ENCODE data around the gene HDAC7.

The HDAC7 gene

GRCh38 chr12:47828976-47829482, 9.3 kb upstream of the HDAC7 start:
- Histone ChIP-seq H3K4me3 (ENCODE audit: low read length in 2 of 2) (peak overlapping the region; percentile 20 to 40), H3K9me3 (ENCODE audit: control insufficient read depth in 2 of 2, low read length in 2 of 2) (no peaks in the 10 kb centered on the region), H3K27ac (ENCODE audit: low read depth in 2 of 2, low read length in 2 of 2) (peak overlapping the region; percentile 64 to 74), H3K27me3 (ENCODE audit: control insufficient read depth in 2 of 2, insufficient read depth in 2 of 2, low read length in 2 of 2) (no peaks in the 10 kb centered on the region), H3K9ac (ENCODE audit: low read depth in 1 of 2, low read length in 2 of 2) (peak overlapping the region; percentile 1 to 65), H3K36me3 (ENCODE audit: control insufficient read depth in 2 of 2, insufficient read depth in 2 of 2, low read length in 2 of 2) (no peaks in the 10 kb centered on the region), H3K4me1 (ENCODE audit: control insufficient read depth in 2 of 2, insufficient read depth in 2 of 2, low read length in 2 of 2) (peaks cover 17 to 22% of the 10 kb centered on the region in 2 donors)

GRCh38 chr12:47828008-47828975, 8.6 kb upstream of the HDAC7 start:
- Histone ChIP-seq H3K4me1 (ENCODE audit: control insufficient read depth in 2 of 2, insufficient read depth in 2 of 2, low read length in 2 of 2) (peaks cover 17 to 27% of the 10 kb centered on the region in 2 donors), H3K9ac (ENCODE audit: low read depth in 1 of 2, low read length in 2 of 2) (no peak overlapping the region), H3K27ac (ENCODE audit: low read depth in 2 of 2, low read length in 2 of 2) (peak overlapping the region; percentile 73 to 74), H3K36me3 (ENCODE audit: control insufficient read depth in 2 of 2, insufficient read depth in 2 of 2, low read length in 2 of 2) (no peaks in the 10 kb centered on the region), H3K9me3 (ENCODE audit: control insufficient read depth in 2 of 2, low read length in 2 of 2) (no peaks in the 10 kb centered on the region), H3K27me3 (ENCODE audit: control insufficient read depth in 2 of 2, insufficient read depth in 2 of 2, low read length in 2 of 2) (no peaks in the 10 kb centered on the region), H3K4me3 (ENCODE audit: low read length in 2 of 2) (no peak overlapping the region)

GRCh38 chr12:47825173-47825639, 5.5 kb upstream of the HDAC7 start:
- Histone ChIP-seq H3K4me1 (ENCODE audit: control insufficient read depth in 2 of 2, insufficient read depth in 2 of 2, low read length in 2 of 2) (peaks cover 31 to 37% of the 10 kb centered on the region in 2 donors), H3K9ac (ENCODE audit: low read depth in 1 of 2, low read length in 2 of 2) (no peak overlapping the region)

GRCh38 chr12:47824635-47825034, 4.9 kb upstream of the HDAC7 start:
- Histone ChIP-seq H3K9me3 (ENCODE audit: control insufficient read depth in 2 of 2, low read length in 2 of 2) (no peaks in the 10 kb centered on the region), H3K4me3 (ENCODE audit: low read length in 2 of 2) (no peak overlapping the region), H3K36me3 (ENCODE audit: control insufficient read depth in 2 of 2, insufficient read depth in 2 of 2, low read length in 2 of 2) (no peaks in the 10 kb centered on the region), H3K27ac (ENCODE audit: low read depth in 2 of 2, low read length in 2 of 2) (peak overlapping the region; percentile 9 to 28), H3K4me1 (ENCODE audit: control insufficient read depth in 2 of 2, insufficient read depth in 2 of 2, low read length in 2 of 2) (peaks cover 33 to 37% of the 10 kb centered on the region in 2 donors), H3K27me3 (ENCODE audit: control insufficient read depth in 2 of 2, insufficient read depth in 2 of 2, low read length in 2 of 2) (no peaks in the 10 kb centered on the region), H3K9ac (ENCODE audit: low read depth in 1 of 2, low read length in 2 of 2) (no peak overlapping the region)

More at GRCh38 chr12:47825173-47825639, 5.5 kb upstream of the HDAC7 start:
- H3K27ac ChIP-seq (ENCODE audit: low read depth in 2 of 2, low read length in 2 of 2) = peak overlapping the region in 1 of 2 donors; percentile 24
- H3K27me3 ChIP-seq (ENCODE audit: control insufficient read depth in 2 of 2, insufficient read depth in 2 of 2, low read length in 2 of 2) = no peaks in the 10 kb centered on the region
- H3K36me3 ChIP-seq (ENCODE audit: control insufficient read depth in 2 of 2, insufficient read depth in 2 of 2, low read length in 2 of 2) = no peaks in the 10 kb centered on the region
- no peak overlapping the region for H3K4me3 ChIP-seq (ENCODE audit: low read length in 2 of 2)
- H3K9me3 ChIP-seq (ENCODE audit: control insufficient read depth in 2 of 2, low read length in 2 of 2) = no peaks in the 10 kb centered on the region

GRCh38 chr12:47824198-47824597, 4.5 kb upstream of the HDAC7 start:
- H3K9ac ChIP-seq (ENCODE audit: low read depth in 1 of 2, low read length in 2 of 2) = no peak overlapping the region
- H3K4me3 ChIP-seq (ENCODE audit: low read length in 2 of 2) = no peak overlapping the region
- H3K27me3 ChIP-seq (ENCODE audit: control insufficient read depth in 2 of 2, insufficient read depth in 2 of 2, low read length in 2 of 2) = no peaks in the 10 kb centered on the region
- peak overlapping the region; percentile 9 to 28 for H3K27ac ChIP-seq (ENCODE audit: low read depth in 2 of 2, low read length in 2 of 2)
- H3K4me1 ChIP-seq (ENCODE audit: control insufficient read depth in 2 of 2, insufficient read depth in 2 of 2, low read length in 2 of 2) = peaks cover 29 to 33% of the 10 kb centered on the region in 2 donors
- H3K36me3 ChIP-seq (ENCODE audit: control insufficient read depth in 2 of 2, insufficient read depth in 2 of 2, low read length in 2 of 2) = no peaks in the 10 kb centered on the region
- H3K9me3 ChIP-seq (ENCODE audit: control insufficient read depth in 2 of 2, low read length in 2 of 2) = no peaks in the 10 kb centered on the region

- H3K27me3 ChIP-seq (ENCODE audit: control insufficient read depth in 2 of 2, insufficient read depth in 2 of 2, low read length in 2 of 2) = no peaks in the 10 kb centered on the region
- H3K9ac ChIP-seq (ENCODE audit: low read depth in 1 of 2, low read length in 2 of 2) = peak overlapping the region in 1 of 2 donors; percentile 41
- H3K36me3 ChIP-seq (ENCODE audit: control insufficient read depth in 2 of 2, insufficient read depth in 2 of 2, low read length in 2 of 2) = no peaks in the 10 kb centered on the region
- peaks cover 26 to 31% of the 10 kb centered on the region in 2 donors for H3K4me1 ChIP-seq (ENCODE audit: control insufficient read depth in 2 of 2, insufficient read depth in 2 of 2, low read length in 2 of 2)
- H3K9me3 ChIP-seq (ENCODE audit: control insufficient read depth in 2 of 2, low read length in 2 of 2) = no peaks in the 10 kb centered on the region
- no peak overlapping the region for H3K4me3 ChIP-seq (ENCODE audit: low read length in 2 of 2)
- H3K27ac ChIP-seq (ENCODE audit: low read depth in 2 of 2, low read length in 2 of 2) = peak overlapping the region in 1 of 2 donors; percentile 39
Observed at GRCh38 chr12:47823422-47824086, 3.9 kb upstream of the HDAC7 start.

GRCh38 chr12:47822863-47823262, 3.2 kb upstream of the HDAC7 start:
- Histone ChIP-seq H3K27ac (ENCODE audit: low read depth in 2 of 2, low read length in 2 of 2) (peak overlapping the region; percentile 5 to 39), H3K9me3 (ENCODE audit: control insufficient read depth in 2 of 2, low read length in 2 of 2) (no peaks in the 10 kb centered on the region), H3K4me1 (ENCODE audit: control insufficient read depth in 2 of 2, insufficient read depth in 2 of 2, low read length in 2 of 2) (peaks cover 27 to 31% of the 10 kb centered on the region in 2 donors), H3K27me3 (ENCODE audit: control insufficient read depth in 2 of 2, insufficient read depth in 2 of 2, low read length in 2 of 2) (no peaks in the 10 kb centered on the region), H3K4me3 (ENCODE audit: low read length in 2 of 2) (no peak overlapping the region), H3K36me3 (ENCODE audit: control insufficient read depth in 2 of 2, insufficient read depth in 2 of 2, low read length in 2 of 2) (no peaks in the 10 kb centered on the region), H3K9ac (ENCODE audit: low read depth in 1 of 2, low read length in 2 of 2) (no peak overlapping the region)

DNA sequence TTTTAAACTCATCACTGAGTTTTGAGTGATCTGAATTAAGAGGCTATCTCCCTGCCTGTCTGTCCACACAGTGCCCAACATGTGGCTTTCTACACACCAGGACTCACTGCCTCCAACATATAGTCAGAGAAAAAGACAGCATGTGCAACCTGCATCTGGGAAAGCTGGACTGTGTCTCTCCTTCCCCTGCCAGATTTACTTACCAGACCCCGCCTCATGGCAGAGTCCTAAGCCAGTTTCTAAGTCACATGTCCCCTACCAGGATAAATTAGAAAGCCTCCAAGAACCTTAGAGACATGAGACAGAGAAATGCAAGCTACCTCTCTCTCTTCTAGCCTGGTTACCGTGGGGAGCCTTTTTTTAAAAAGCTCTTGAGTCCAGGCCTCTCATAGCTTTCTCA, 2.7 kb upstream of the HDAC7 start:
- Histone ChIP-seq H3K4me3 (ENCODE audit: low read length in 2 of 2) (no peak overlapping the region), H3K9ac (ENCODE audit: low read depth in 1 of 2, low read length in 2 of 2) (no peak overlapping the region), H3K4me1 (ENCODE audit: control insufficient read depth in 2 of 2, insufficient read depth in 2 of 2, low read length in 2 of 2) (peaks cover 31 to 34% of the 10 kb centered on the region in 2 donors)

DNA sequence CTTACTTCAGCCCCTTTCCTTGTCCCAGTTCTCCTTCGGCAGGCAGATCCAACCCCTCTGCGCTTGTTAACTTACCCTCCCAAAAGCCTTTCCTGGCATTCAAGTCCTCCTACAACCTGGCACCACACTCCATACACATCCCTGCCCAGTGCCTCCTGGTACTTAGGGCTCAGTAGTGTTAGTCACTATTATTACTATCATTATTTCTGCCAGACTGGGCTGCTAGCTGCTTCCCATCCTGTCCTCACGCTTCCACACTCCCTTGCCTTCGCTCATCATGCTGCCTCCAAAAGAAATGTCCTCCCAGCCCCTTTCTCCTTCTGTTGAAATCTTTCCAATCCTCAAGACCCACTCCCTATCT, 1.6 kb upstream of the HDAC7 start:
- Histone ChIP-seq H3K27me3 (ENCODE audit: control insufficient read depth in 2 of 2, insufficient read depth in 2 of 2, low read length in 2 of 2) (no peaks in the 10 kb centered on the region), H3K9me3 (ENCODE audit: control insufficient read depth in 2 of 2, low read length in 2 of 2) (no peaks in the 10 kb centered on the region), H3K36me3 (ENCODE audit: control insufficient read depth in 2 of 2, insufficient read depth in 2 of 2, low read length in 2 of 2) (no peaks in the 10 kb centered on the region), H3K4me3 (ENCODE audit: low read length in 2 of 2) (no peak overlapping the region), H3K4me1 (ENCODE audit: control insufficient read depth in 2 of 2, insufficient read depth in 2 of 2, low read length in 2 of 2) (peaks cover 39 to 43% of the 10 kb centered on the region in 2 donors), H3K9ac (ENCODE audit: low read depth in 1 of 2, low read length in 2 of 2) (peak overlapping the region in 1 of 2 donors; percentile 95), H3K27ac (ENCODE audit: low read depth in 2 of 2, low read length in 2 of 2) (peak overlapping the region; percentile 86 to 98)

More for the DNA sequence above, 2.7 kb upstream of the HDAC7 start:
- no peaks in the 10 kb centered on the region for H3K36me3 ChIP-seq (ENCODE audit: control insufficient read depth in 2 of 2, insufficient read depth in 2 of 2, low read length in 2 of 2)
- H3K9me3 ChIP-seq (ENCODE audit: control insufficient read depth in 2 of 2, low read length in 2 of 2) = no peaks in the 10 kb centered on the region
- peak overlapping the region in 1 of 2 donors; percentile 5 for H3K27ac ChIP-seq (ENCODE audit: low read depth in 2 of 2, low read length in 2 of 2)
- no peaks in the 10 kb centered on the region for H3K27me3 ChIP-seq (ENCODE audit: control insufficient read depth in 2 of 2, insufficient read depth in 2 of 2, low read length in 2 of 2)
